Prostate gland (tissue), 2 donors: ENCODE data around the gene SNRPE. TPM values are rescaled to one million over a fixed set of nuclear protein-coding genes. Genes with fewer than 3 reads are reported as not detected.

Source experiments
- DNase-seq: peaks from one replicate; pipeline ENCODE4 v3.0.0-alpha.2; 2019; ENCODE audit warnings: low spot score
- H3K27ac ChIP-seq, 2 donors: fragments of 200-600 bp; sonication (generic); 2 replicates each; pipeline ENCODE4 v1.5.1; 2017 to 2019
- H3K27me3 ChIP-seq: fragments of 200-600 bp; sonication (generic); replicated peaks from 2 replicates; pipeline ENCODE4 v1.5.1; 2019; ENCODE audit not compliant: insufficient read depth
- H3K36me3 ChIP-seq, 2 donors: fragments of 200-600 bp; sonication (generic); 1 replicate in 1 of 2; 2 replicates in 1 of 2; pipeline versions ENCODE4 v1.5.1 to v1.8.1; 2017 to 2019
- H3K4me1 ChIP-seq: fragments of 200-600 bp; sonication (generic); replicated peaks from 2 replicates; pipeline ENCODE4 v1.5.1; 2019
- H3K4me3 ChIP-seq, 2 donors: fragments of 200-600 bp; sonication (generic); 2 replicates each; pipeline ENCODE4 v1.5.1; 2017 to 2019
- H3K9me3 ChIP-seq: fragments of 200-600 bp; sonication (generic); 2 replicates; pipeline ENCODE4 v1.5.1; 2017
- CTCF ChIP-seq, 4 experiments: fragments of 200-600 bp in 2 of 4; fragments of 450-650 bp in 2 of 4; sonication (generic) in 2 of 4; IDR thresholded peaks; 1 replicate in 3 of 4; 2 replicates in 1 of 4; pipeline ENCODE4 v1.5.1; 2016 to 2019; ENCODE audit warnings: antibody characterized with exemption in 4 of 4, mild to moderate bottlenecking in 2 of 4, moderate library complexity in 2 of 4
- POLR2A ChIP-seq: fragments of 450-650 bp; IDR thresholded peaks from one replicate; pipeline ENCODE4 v1.6.1; 2016; ENCODE audit warnings: antibody characterized with exemption, mild to moderate bottlenecking
- POLR2AphosphoS5 ChIP-seq: sonication (generic); formaldehyde crosslinking; IDR thresholded peaks from one replicate; pipeline ENCODE4 v1.6.1; 2017; ENCODE audit warnings: antibody characterized with exemption
- WGBS: methylation state at CpG from one replicate; pipeline ENCODE4 v1.1.5; 2018; 5-methylcytosine and 5-hydroxymethylcytosine counted together
- intact Hi-C: fragments of 100-400 bp; cut with DNase I; formaldehyde crosslinking; loops from one replicate; pipeline ENCODE4 v1.14.2; 2022
- small RNA-seq, 2 donors: library from RNA; depleted of rRNA; stranded (forward); fragments of <200 nt; gene quantifications; one replicate each; pipeline ENCODE3, GENCODE V24; 2016
- total RNA-seq, 2 donors: library from RNA; depleted of rRNA; stranded (reverse); fragments of >200 nt; gene quantifications; one replicate each; pipeline ENCODE4 v1.1.0, GENCODE V29; 2016

Gene SNRPE
- total RNA-seq, 2 donors from 2014 or later, result 18.8 to 92.8 TPM

GRCh38 chr1:203913073-203913521, 51.7 kb downstream of the SNRPE start:
- no peaks in the 10 kb centered on the region for H3K36me3 ChIP-seq
- no peaks in the 10 kb centered on the region for H3K27me3 ChIP-seq
- DNase-seq, result no peak
- 52% methylated on average over 3 of the region's 3 CpGs for WGBS
- TF ChIP-seq POLR2AphosphoS5 (no peak), CTCF (IDR thresholded peaks at IDR 0.05) (no peak), POLR2A (no peak)
- no peak overlapping the region for H3K4me3 ChIP-seq
- intact Hi-C loops, result no loop called here
- no peak overlapping the region for H3K27ac ChIP-seq
- no peaks in the 10 kb centered on the region for H3K9me3 ChIP-seq
- no peaks in the 10 kb centered on the region for H3K4me1 ChIP-seq

GRCh38 chr1:203914292-203914691, 52.9 kb downstream of the SNRPE start:
- Histone ChIP-seq H3K27me3 (no peaks in the 10 kb centered on the region), H3K9me3 (no peaks in the 10 kb centered on the region), H3K36me3 (no peaks in the 10 kb centered on the region), H3K4me1 (no peaks in the 10 kb centered on the region), H3K27ac (no peak overlapping the region), H3K4me3 (no peak overlapping the region)
- intact Hi-C loops, result no loop called here
- no peak for DNase-seq
- 41% methylated on average over 3 of the region's 3 CpGs for WGBS
- TF ChIP-seq POLR2A (no peak), POLR2AphosphoS5 (no peak), CTCF (IDR thresholded peaks at IDR 0.05) (no peak)

GRCh38 chr1:203915811-203916210, 54.4 kb downstream of the SNRPE start:
- DNase-seq, result no peak
- H3K36me3 ChIP-seq, result no peaks in the 10 kb centered on the region
- no peaks in the 10 kb centered on the region for H3K27me3 ChIP-seq
- TF ChIP-seq CTCF (IDR thresholded peaks at IDR 0.05), result no peak
- no peak for TF ChIP-seq POLR2AphosphoS5
- TF ChIP-seq POLR2A, result no peak
- H3K9me3 ChIP-seq, result no peaks in the 10 kb centered on the region
- no peak overlapping the region for H3K27ac ChIP-seq
- H3K4me3 ChIP-seq, result no peak overlapping the region
- 72% methylated on average over 3 of the region's 3 CpGs for WGBS
- intact Hi-C loops, result no loop called here
- no peaks in the 10 kb centered on the region for H3K4me1 ChIP-seq

- Histone ChIP-seq H3K27me3 (no peaks in the 10 kb centered on the region), H3K36me3 (no peaks in the 10 kb centered on the region), H3K27ac (no peak overlapping the region), H3K4me3 (no peak overlapping the region), H3K4me1 (no peaks in the 10 kb centered on the region), H3K9me3 (no peaks in the 10 kb centered on the region)
- intact Hi-C loops, result no loop called here
- WGBS, result 61% methylated on average over 2 of the region's 2 CpGs
- TF ChIP-seq POLR2AphosphoS5 (no peak), CTCF (IDR thresholded peaks at IDR 0.05) (no peak), POLR2A (no peak)
- no peak for DNase-seq
Measured at GRCh38 chr1:203916756-203917155, 55.4 kb downstream of the SNRPE start.

Small RNAs within 50 kb of the gene (small RNA-seq; reads per million reads assigned to genes)
- 0 reads per million in 2 donors for gene HSPE1P6

Other genes with a start within 250 kb of the SNRPE start
- 100 to 1,000 TPM in 1 of 2 donors, 10 to 100 TPM in 1; 31.7 to 127 TPM for gene ATP2B4, start 234.8 kb upstream of the SNRPE start, total RNA-seq
- under 1 TPM; 0.05 to 0.40 TPM for gene LAX1, start 96.4 kb upstream of the SNRPE start, total RNA-seq
- gene ZBED6, start 66.0 kb upstream of the SNRPE start, total RNA-seq, result 10 to 100 TPM in 1 of 2 donors, 1 to 10 TPM in 1; 5.8 to 27.6 TPM
- 100 to 1,000 TPM in 1 of 2 donors, 10 to 100 TPM in 1; 88.3 to 111 TPM for gene ZC3H11A, start 66.0 kb upstream of the SNRPE start, total RNA-seq
- gene SOX13, start 211.5 kb downstream of the SNRPE start, total RNA-seq, result 10 to 100 TPM; 91.9 to 95.9 TPM